ENCODE results near the gene MARK2.

MARK2 gene

GRCh38 chr11:63831326-63831725 lies 7.6 kb upstream of the MARK2 start:
- DNase-seq = no peak

- DNase-seq = no peak
Observed at GRCh38 chr11:63832336-63832735, 6.6 kb upstream of the MARK2 start.

- no peak for DNase-seq
Observed at GRCh38 chr11:63833048-63833447, 5.9 kb upstream of the MARK2 start.

- DNase-seq = no peak
Observed at GRCh38 chr11:63834535-63835157, 4.3 kb upstream of the MARK2 start.

- DNase-seq = no peak
Observed at GRCh38 chr11:63835158-63835545, 3.8 kb upstream of the MARK2 start.

GRCh38 chr11:63837027-63837688 lies 1.8 kb upstream of the MARK2 start:
- DNase-seq = peak; percentile 61

GRCh38 chr11:63837739-63838138 lies 1.2 kb upstream of the MARK2 start:
- no peak for DNase-seq

GRCh38 chr11:63838150-63838677 lies 696 bp upstream of the MARK2 start:
- DNase-seq = no peak

- no peak for DNase-seq
Observed at GRCh38 chr11:63839508-63840355, 822 bp downstream of the MARK2 start.

- no peak for DNase-seq
Observed at GRCh38 chr11:63840356-63841060, 1.6 kb downstream of the MARK2 start.

- no peak for DNase-seq
Observed at GRCh38 chr11:63841554-63841953, 2.6 kb downstream of the MARK2 start.

- DNase-seq = no peak
Observed at GRCh38 chr11:63843041-63843440, 4.1 kb downstream of the MARK2 start.

GRCh38 chr11:63844836-63845235 lies 5.9 kb downstream of the MARK2 start:
- no peak for DNase-seq

- no peak for DNase-seq
Observed at GRCh38 chr11:63845303-63845702, 6.4 kb downstream of the MARK2 start.

GRCh38 chr11:63845911-63846310 lies 7.0 kb downstream of the MARK2 start:
- DNase-seq = no peak

GRCh38 chr11:63846897-63847296 lies 8.0 kb downstream of the MARK2 start:
- DNase-seq = no peak

GRCh38 chr11:63847363-63847762 lies 8.5 kb downstream of the MARK2 start:
- no peak for DNase-seq

GRCh38 chr11:63849691-63850090 lies 10.8 kb downstream of the MARK2 start:
- DNase-seq = no peak

GRCh38 chr11:63850920-63851319 lies 12.0 kb downstream of the MARK2 start:
- no peak for DNase-seq

- no peak for DNase-seq
Observed at GRCh38 chr11:63851364-63851763, 12.5 kb downstream of the MARK2 start.

- no peak for DNase-seq
Observed at GRCh38 chr11:63853476-63853875, 14.6 kb downstream of the MARK2 start.

GRCh38 chr11:63854696-63855095 lies 15.8 kb downstream of the MARK2 start:
- DNase-seq = no peak

- DNase-seq = no peak
Observed at GRCh38 chr11:63855975-63856374, 17.1 kb downstream of the MARK2 start.
